Memory B cell (primary cell): ENCODE data around the gene AFAP1L2.

ENCODE experiments used
- ATAC-seq: fragments of 150-1000 bp; cut with Tn5 transposase; 2 replicates; pipeline ENCODE4 v1.10.0; 2021; ENCODE audit warnings: low read depth, mild to moderate bottlenecking, moderate library complexity
- DNase-seq, 2 donors: peaks; one replicate each; pipeline ENCODE4 v3.0.0; 2022; ENCODE audit warnings: low spot score in 2 of 2
- H3K27ac Mint-ChIP-seq: one replicate; pipeline ENCODE4 v1.8.0; 2022; ENCODE audit warnings: mild to moderate bottlenecking, moderate library complexity, mixed read lengths
- H3K27me3 Mint-ChIP-seq: one replicate; pipeline ENCODE4 v1.8.0; 2022; ENCODE audit warnings: mixed read lengths
- H3K36me3 Mint-ChIP-seq: one replicate; pipeline ENCODE4 v1.8.0; 2022; ENCODE audit warnings: mild to moderate bottlenecking, mixed read lengths
- H3K4me1 Mint-ChIP-seq: one replicate; pipeline ENCODE4 v1.8.0; 2022; ENCODE audit warnings: mixed read lengths
- H3K4me3 Mint-ChIP-seq: one replicate; pipeline ENCODE4 v1.8.0; 2022; ENCODE audit warnings: mild to moderate bottlenecking, moderate library complexity, mixed read lengths
- H3K9me3 Mint-ChIP-seq: one replicate; pipeline ENCODE4 v1.8.0; 2022; ENCODE audit warnings: mixed read lengths

AFAP1L2 gene

GRCh38 chr10:114370966-114371365 lies 33.3 kb downstream of the AFAP1L2 start:
- H3K4me1 Mint-ChIP-seq: no peaks in the 10 kb centered on the region
- DNase-seq (no peak), ATAC-seq (no peak)
- no peak overlapping the region for H3K4me3 Mint-ChIP-seq
- H3K27me3 Mint-ChIP-seq: peaks cover 5% of the 10 kb centered on the region
- no peaks in the 10 kb centered on the region for H3K36me3 Mint-ChIP-seq
- no peaks in the 10 kb centered on the region for H3K9me3 Mint-ChIP-seq
- no peak overlapping the region for H3K27ac Mint-ChIP-seq

DNA sequence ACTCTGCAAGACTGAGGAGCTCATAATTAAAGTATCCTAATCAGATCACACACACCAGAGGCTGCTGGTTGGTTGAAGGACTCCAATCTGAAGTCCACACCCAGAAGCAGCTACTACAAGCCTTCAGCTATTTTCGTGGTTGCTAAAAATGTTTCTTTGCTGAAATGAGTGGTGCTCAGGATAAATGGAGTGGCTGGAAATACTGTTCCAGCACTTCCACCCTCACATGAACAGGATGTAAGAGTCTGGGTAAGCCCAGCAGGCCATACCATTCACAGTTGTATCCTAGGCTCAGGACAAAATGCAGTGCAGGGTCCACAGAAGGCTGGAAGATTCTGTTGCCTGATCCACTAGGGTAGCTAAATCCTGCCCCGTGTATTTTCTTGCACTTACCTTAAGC lies 34.1 kb downstream of the AFAP1L2 start:
- no peaks in the 10 kb centered on the region for H3K9me3 Mint-ChIP-seq
- ATAC-seq: no peak
- no peak overlapping the region for H3K27ac Mint-ChIP-seq
- no peak for DNase-seq
- H3K27me3 Mint-ChIP-seq: peaks cover 5% of the 10 kb centered on the region
- no peak overlapping the region for H3K4me3 Mint-ChIP-seq
- H3K36me3 Mint-ChIP-seq: no peaks in the 10 kb centered on the region
- no peaks in the 10 kb centered on the region for H3K4me1 Mint-ChIP-seq

GRCh38 chr10:114368057-114368391 lies 36.3 kb downstream of the AFAP1L2 start:
- no peak overlapping the region for H3K27ac Mint-ChIP-seq
- DNase-seq: no peak
- no peaks in the 10 kb centered on the region for H3K4me1 Mint-ChIP-seq

GRCh38 chr10:114367351-114368056 lies 36.8 kb downstream of the AFAP1L2 start:
- H3K9me3 Mint-ChIP-seq: no peaks in the 10 kb centered on the region
- no peaks in the 10 kb centered on the region for H3K36me3 Mint-ChIP-seq
- H3K4me1 Mint-ChIP-seq: no peaks in the 10 kb centered on the region
- no peak overlapping the region for H3K4me3 Mint-ChIP-seq
- no peak for ATAC-seq
- no peak overlapping the region for H3K27ac Mint-ChIP-seq
- H3K27me3 Mint-ChIP-seq: peaks cover 3% of the 10 kb centered on the region
- no peak for DNase-seq

More at GRCh38 chr10:114368057-114368391, 36.3 kb downstream of the AFAP1L2 start:
- Mint-ChIP-seq H3K4me3 (no peak overlapping the region), H3K9me3 (no peaks in the 10 kb centered on the region), H3K36me3 (no peaks in the 10 kb centered on the region), H3K27me3 (peaks cover 3% of the 10 kb centered on the region)
- no peak for ATAC-seq

- Mint-ChIP-seq H3K36me3 (no peaks in the 10 kb centered on the region), H3K9me3 (no peaks in the 10 kb centered on the region), H3K27ac (no peak overlapping the region), H3K4me3 (no peak overlapping the region), H3K4me1 (no peaks in the 10 kb centered on the region), H3K27me3 (peaks cover 5% of the 10 kb centered on the region)
- DNase-seq (no peak), ATAC-seq (no peak)
Measured at GRCh38 chr10:114364726-114365125, 39.6 kb downstream of the AFAP1L2 start.

- DNase-seq (no peak), ATAC-seq (no peak)
- no peak overlapping the region for H3K4me3 Mint-ChIP-seq
- H3K27me3 Mint-ChIP-seq: peaks cover 8% of the 10 kb centered on the region
- no peaks in the 10 kb centered on the region for H3K36me3 Mint-ChIP-seq
- no peak overlapping the region for H3K27ac Mint-ChIP-seq
- H3K4me1 Mint-ChIP-seq: no peaks in the 10 kb centered on the region
- no peaks in the 10 kb centered on the region for H3K9me3 Mint-ChIP-seq
Measured at GRCh38 chr10:114363745-114364454, 40.4 kb downstream of the AFAP1L2 start.

DNA sequence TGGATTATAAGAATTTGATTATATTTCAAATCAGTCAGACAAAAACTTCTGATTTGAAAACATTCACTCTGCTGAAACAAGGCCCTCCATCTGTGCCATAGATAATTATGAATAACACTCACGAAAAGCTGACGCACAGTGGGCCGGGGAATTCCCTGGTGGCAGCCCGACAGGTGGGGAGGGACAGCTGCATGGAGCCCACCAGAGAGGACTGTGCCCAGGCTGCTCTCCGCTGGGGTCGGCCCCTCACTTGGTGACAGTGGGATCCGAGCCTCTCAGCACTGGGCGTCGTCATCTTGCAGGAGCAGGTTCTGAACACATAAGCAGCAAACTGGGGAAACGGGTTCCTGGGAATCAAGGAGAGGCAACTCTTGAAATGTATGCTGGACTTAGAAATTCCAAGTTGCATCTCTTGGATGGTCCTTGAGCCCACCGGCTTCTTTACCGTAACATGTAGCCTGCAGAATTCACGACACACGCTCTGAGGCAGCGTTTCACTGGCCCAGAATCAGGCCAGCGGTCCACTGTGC lies 41.4 kb downstream of the AFAP1L2 start:
- DNase-seq: no peak
- no peaks in the 10 kb centered on the region for H3K36me3 Mint-ChIP-seq
- no peaks in the 10 kb centered on the region for H3K4me1 Mint-ChIP-seq
- ATAC-seq: no peak
- H3K9me3 Mint-ChIP-seq: no peaks in the 10 kb centered on the region
- H3K4me3 Mint-ChIP-seq: no peak overlapping the region
- H3K27ac Mint-ChIP-seq: no peak overlapping the region
- peaks cover 8% of the 10 kb centered on the region for H3K27me3 Mint-ChIP-seq

DNA sequence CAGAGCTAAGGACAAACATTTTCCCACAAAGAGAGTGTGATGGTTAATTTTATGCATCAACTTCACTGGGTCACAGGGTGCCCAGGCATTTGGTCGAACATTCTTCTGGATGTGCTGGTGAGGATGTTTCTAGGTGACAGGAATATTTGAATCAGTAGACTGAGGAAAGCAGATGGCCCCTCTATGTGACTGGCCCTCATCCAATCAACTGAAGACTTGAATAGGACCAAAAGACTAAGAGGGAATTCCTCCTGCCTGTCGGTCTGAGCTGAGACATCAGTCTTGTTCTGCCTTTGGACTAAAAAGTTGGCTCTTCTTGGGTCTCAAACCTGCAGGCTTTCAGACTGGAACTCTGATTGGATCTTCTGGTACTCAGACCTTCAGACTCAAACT lies 44.4 kb downstream of the AFAP1L2 start:
- peaks cover 9% of the 10 kb centered on the region for H3K27me3 Mint-ChIP-seq
- H3K4me1 Mint-ChIP-seq: no peaks in the 10 kb centered on the region
- no peak overlapping the region for H3K4me3 Mint-ChIP-seq
- DNase-seq: no peak
- H3K9me3 Mint-ChIP-seq: no peaks in the 10 kb centered on the region
- H3K27ac Mint-ChIP-seq: no peak overlapping the region
- ATAC-seq: no peak
- H3K36me3 Mint-ChIP-seq: no peaks in the 10 kb centered on the region

DNA sequence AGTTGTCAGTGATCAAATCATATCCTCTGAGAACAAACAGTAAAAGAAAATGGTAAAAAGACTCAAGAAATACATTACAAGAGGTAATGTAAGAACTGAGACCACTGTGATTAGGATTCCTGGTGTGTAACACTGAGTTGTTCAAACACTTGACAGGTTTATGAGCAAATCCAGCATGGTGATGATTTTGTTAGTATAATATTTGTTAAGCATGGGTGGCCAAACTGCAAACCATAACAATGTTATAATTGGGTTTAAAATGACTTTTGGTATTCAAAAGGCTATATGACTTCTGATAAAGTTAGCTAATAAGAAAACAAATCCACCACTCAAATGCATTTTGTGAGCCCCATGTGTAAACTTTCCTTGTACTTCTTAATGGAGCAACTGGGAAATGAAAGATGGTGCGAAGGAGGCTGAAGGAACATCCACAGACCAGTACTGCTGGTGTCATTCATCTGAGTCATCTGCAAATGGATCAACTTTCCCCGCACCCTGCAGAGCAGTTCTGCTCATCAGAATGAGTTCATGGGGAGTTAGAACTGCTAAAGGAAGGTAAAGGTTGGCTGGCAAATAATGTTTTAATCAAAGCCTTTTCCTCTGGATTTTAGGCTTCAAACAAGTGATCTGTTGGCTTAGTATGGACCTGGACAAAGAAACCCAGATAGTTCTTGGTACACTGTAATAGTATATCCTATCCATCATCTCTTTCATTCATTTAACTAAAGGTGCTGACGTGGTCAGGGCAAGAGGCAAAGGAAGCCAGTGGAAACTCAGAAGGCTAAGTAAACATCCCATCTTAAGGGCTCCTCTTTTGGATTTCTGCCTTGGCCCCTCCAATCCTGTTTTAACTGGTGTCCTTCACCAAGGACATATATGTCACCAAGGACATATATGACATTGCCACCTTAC lies 45.0 kb downstream of the AFAP1L2 start:
- Mint-ChIP-seq H3K9me3 (no peaks in the 10 kb centered on the region), H3K36me3 (no peaks in the 10 kb centered on the region), H3K4me1 (no peaks in the 10 kb centered on the region), H3K27me3 (peaks cover 9% of the 10 kb centered on the region), H3K4me3 (no peak overlapping the region), H3K27ac (no peak overlapping the region)
- no peak for DNase-seq
- no peak for ATAC-seq

- Mint-ChIP-seq H3K4me3 (no peak overlapping the region), H3K4me1 (no peaks in the 10 kb centered on the region)
- no peak for ATAC-seq
Measured at GRCh38 chr10:114357515-114357996, 46.7 kb downstream of the AFAP1L2 start.

DNA sequence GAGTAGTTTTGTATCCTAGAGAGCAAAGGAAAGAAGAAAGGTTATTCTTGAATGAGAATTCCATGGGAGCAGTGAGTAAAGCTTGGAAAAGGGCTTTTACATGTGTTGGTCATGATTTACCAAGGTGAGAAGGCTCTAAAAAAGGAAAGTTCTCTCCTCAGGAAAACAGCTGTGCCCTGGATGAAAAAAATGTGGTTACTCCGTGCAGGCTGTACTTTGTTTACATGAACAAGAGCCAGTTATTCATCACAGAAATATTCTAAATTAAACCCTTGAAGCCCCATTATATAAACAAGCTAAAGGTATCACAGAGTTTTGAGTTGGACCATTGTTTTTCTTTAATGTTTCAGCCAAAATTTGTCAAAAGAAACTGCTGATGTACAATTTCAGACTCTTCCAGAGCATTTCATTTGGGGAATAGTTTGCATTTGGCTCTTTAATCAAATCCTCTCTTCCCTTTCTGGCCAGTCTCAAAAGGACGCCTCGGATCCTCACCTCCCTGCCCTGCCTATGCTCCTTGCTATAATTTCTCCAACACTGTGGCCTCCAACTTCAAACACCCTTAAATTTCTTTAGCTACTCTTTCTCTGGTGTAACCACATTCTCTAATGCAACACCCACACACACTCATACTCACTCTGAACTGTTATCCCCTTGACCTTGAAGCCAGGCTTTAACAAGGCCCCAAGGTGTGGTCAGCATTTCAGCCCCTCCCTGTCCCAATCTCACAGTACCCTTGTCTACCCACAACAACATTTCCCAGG lies 47.4 kb downstream of the AFAP1L2 start:
- no peak overlapping the region for H3K27ac Mint-ChIP-seq
- H3K9me3 Mint-ChIP-seq: no peaks in the 10 kb centered on the region
- no peak for DNase-seq
- ATAC-seq: no peak
- H3K4me1 Mint-ChIP-seq: no peaks in the 10 kb centered on the region
- no peak overlapping the region for H3K4me3 Mint-ChIP-seq
- H3K36me3 Mint-ChIP-seq: no peaks in the 10 kb centered on the region
- H3K27me3 Mint-ChIP-seq: peaks cover 10% of the 10 kb centered on the region

More at GRCh38 chr10:114357515-114357996, 46.7 kb downstream of the AFAP1L2 start:
- H3K9me3 Mint-ChIP-seq: no peaks in the 10 kb centered on the region
- no peaks in the 10 kb centered on the region for H3K36me3 Mint-ChIP-seq
- H3K27me3 Mint-ChIP-seq: peaks cover 11% of the 10 kb centered on the region
- no peak for DNase-seq
- no peak overlapping the region for H3K27ac Mint-ChIP-seq

GRCh38 chr10:114356126-114356525 lies 48.2 kb downstream of the AFAP1L2 start:
- ATAC-seq (no peak), DNase-seq (no peak)
- Mint-ChIP-seq H3K4me1 (no peaks in the 10 kb centered on the region), H3K36me3 (no peaks in the 10 kb centered on the region), H3K9me3 (no peaks in the 10 kb centered on the region), H3K27ac (no peak overlapping the region), H3K4me3 (no peak overlapping the region), H3K27me3 (peaks cover 9% of the 10 kb centered on the region)

GRCh38 chr10:114353383-114353782 lies 50.9 kb downstream of the AFAP1L2 start:
- H3K36me3 Mint-ChIP-seq: no peaks in the 10 kb centered on the region
- H3K4me3 Mint-ChIP-seq: no peak overlapping the region
- H3K27me3 Mint-ChIP-seq: peaks cover 7% of the 10 kb centered on the region
- DNase-seq: no peak
- H3K27ac Mint-ChIP-seq: no peak overlapping the region
- no peaks in the 10 kb centered on the region for H3K9me3 Mint-ChIP-seq
- no peak for ATAC-seq
- H3K4me1 Mint-ChIP-seq: no peaks in the 10 kb centered on the region
